PC-9 (cell line): Measurements from ENCODE around the gene TCEA3. TPM values are rescaled to one million over a fixed set of nuclear protein-coding genes. Genes with fewer than 3 reads are reported as not detected.

Source experiments
- BruUV-seq: library from RNA; stranded (reverse); fragments of 400-500 nt; replicated peaks from 2 replicates; lab custom pipeline; 2021; lab: Mats Ljungman, UMichigan
- CTCF ChIA-PET: fragments of 300-600 bp; sonication (Branson Sonifier 250); formaldehyde crosslinking; loops from one replicate; lab custom pipeline; 2022; ENCODE audit warnings: antibody characterized with exemption; lab: Charles Lee
- POLR2A ChIA-PET: fragments of 300-600 bp; sonication (Branson Sonifier 250); formaldehyde crosslinking; loops from one replicate; lab custom pipeline; 2022; ENCODE audit warnings: antibody characterized with exemption; ENCODE audit not compliant: unreplicated experiment; lab: Charles Lee
- DNase-seq, 2 experiments: peaks; one replicate each; pipeline versions ENCODE4 v3.0.0 to v3.0.0-alpha.2; 2015 to 2022; ENCODE audit warnings: mixed read lengths in 1 of 2
- H2AFZ ChIP-seq: fragments of 200-600 bp; sonication (generic); 2 replicates; pipeline ENCODE4 v1.8.1; 2017; ENCODE audit warnings: antibody characterized with exemption
- H3F3A ChIP-seq: fragments of 200-600 bp; sonication (generic); 2 replicates; pipeline ENCODE4 v1.8.1; 2017; ENCODE audit warnings: antibody characterized with exemption, mild to moderate bottlenecking, low read depth; ENCODE audit not compliant: insufficient read depth
- H3K27ac ChIP-seq: fragments of 200-600 bp; sonication (generic); 2 replicates; pipeline ENCODE4 v1.6.1; 2016; ENCODE audit warnings: mixed run types
- H3K27me3 ChIP-seq: fragments of 200-600 bp; sonication (generic); 2 replicates; pipeline ENCODE4 v1.6.1; 2016; ENCODE audit warnings: low read depth, mixed run types; ENCODE audit not compliant: insufficient read depth
- H3K36me3 ChIP-seq: fragments of 200-600 bp; sonication (generic); 2 replicates; pipeline ENCODE4 v1.6.1; 2016; ENCODE audit warnings: low read depth, mixed run types
- H3K4me1 ChIP-seq: fragments of 200-600 bp; sonication (generic); replicated peaks from 2 replicates; pipeline ENCODE4 v1.6.1; 2016; ENCODE audit warnings: mixed run types; ENCODE audit not compliant: insufficient read depth
- H3K4me2 ChIP-seq: fragments of 200-600 bp; sonication (generic); 2 replicates; pipeline ENCODE4 v1.6.1; 2017; ENCODE audit warnings: mixed run types
- H3K4me3 ChIP-seq: fragments of 200-600 bp; sonication (generic); 2 replicates; pipeline ENCODE4 v1.6.1; 2016; ENCODE audit warnings: mixed run types
- H3K79me2 ChIP-seq: fragments of 200-600 bp; sonication (generic); 2 replicates; pipeline ENCODE4 v1.6.1; 2017; ENCODE audit warnings: low read depth, mixed run types
- H3K9me2 ChIP-seq: fragments of 200-600 bp; sonication (generic); 2 replicates; pipeline ENCODE4 v1.8.1; 2017; ENCODE audit warnings: mild to moderate bottlenecking; ENCODE audit not compliant: insufficient read depth
- H3K9me3 ChIP-seq: fragments of 200-600 bp; sonication (generic); 2 replicates; pipeline ENCODE4 v1.8.1; 2016; ENCODE audit warnings: low read depth; ENCODE audit not compliant: insufficient read depth
- H4K20me1 ChIP-seq: fragments of 200-600 bp; sonication (generic); 2 replicates; pipeline ENCODE4 v1.8.1; 2017; ENCODE audit not compliant: insufficient read depth
- EZH2 ChIP-seq: fragments of 200-600 bp; sonication (generic); IDR thresholded peaks from 2 replicates; pipeline ENCODE4 v1.8.0; 2017; ENCODE audit warnings: antibody characterized with exemption, low read depth
- intact Hi-C: fragments of 100-400 bp; cut with micrococcal nuclease; formaldehyde crosslinking; loops from one replicate; pipeline ENCODE4 v1.10.0; 2022; ENCODE audit not compliant: unreplicated experiment
- total RNA-seq: library from RNA; stranded (reverse); gene quantifications from 2 replicates; pipeline ENCODE4 v1.2.3, GENCODE V29; 2021
- TF ChIP-seq, protein P1 (sequence below): fragments of 200-600 bp; sonication (generic); conservative IDR thresholded peaks from 2 replicates; pipeline ENCODE4 v1.6.1; 2017; ENCODE audit warnings: mixed run types, antibody characterized with exemption, mild to moderate bottlenecking, moderate library complexity

Gene TCEA3
- total RNA-seq, 1 experiment from 2014 or later, result 2.7 TPM

GRCh38 chr1:23344987-23345472 lies 79.5 kb downstream of the TCEA3 start:
- intact Hi-C loops, result loop anchor here (1.0 to 2.0 kb wide), 3 partner anchors 23 to 134 kb away; no protein-coding TSS in a partner anchor
- no TSS peak for BruUV-seq

GRCh38 chr1:23344111-23344986 lies 80.2 kb downstream of the TCEA3 start, which contains the start of gene HNRNPR:
TSS of gene HNRNPR (minus strand) at chr1:23344284. CDS start at chr1:23341008, 3,276 bp downstream.
- H3K79me2 ChIP-seq, result peaks cover 47% of the 10 kb centered on the region
- peak within 1 kb of the TSS; percentile 82 for H2AFZ ChIP-seq
- H3K4me3 ChIP-seq, result peak within 1 kb of the TSS; percentile 68
- ChIA-PET POLR2A (interaction anchor here (0.6 to 1.3 kb wide), 15 partner anchors 12 to 746 kb away, joined by 3 to 25 read pairs (median 5); partner anchors contain the start of genes ID3 and ZNF436), CTCF (interaction anchor here (0.5 to 1.1 kb wide), 5 partner anchors 22 to 293 kb away, joined by 5 to 19 read pairs (median 10); no protein-coding TSS in a partner anchor)
- H3K4me2 ChIP-seq, result peak within 1 kb of the TSS; percentile 95
- H3K36me3 ChIP-seq, result peaks cover 6% of the 10 kb centered on the region; the same call in 1 of the 2 replicates
- peaks cover 15% of the 10 kb centered on the region for H3F3A ChIP-seq
- H3K9me3 ChIP-seq, result no peaks in the 10 kb centered on the region
- peaks cover 39% of the 10 kb centered on the region for H3K4me1 ChIP-seq
- H4K20me1 ChIP-seq, result peaks cover 39% of the 10 kb centered on the region
- H3K9me2 ChIP-seq, result no peaks in the 10 kb centered on the region
- H3K27me3 ChIP-seq, result no peaks in the 10 kb centered on the region
- TF ChIP-seq, protein P1, sequence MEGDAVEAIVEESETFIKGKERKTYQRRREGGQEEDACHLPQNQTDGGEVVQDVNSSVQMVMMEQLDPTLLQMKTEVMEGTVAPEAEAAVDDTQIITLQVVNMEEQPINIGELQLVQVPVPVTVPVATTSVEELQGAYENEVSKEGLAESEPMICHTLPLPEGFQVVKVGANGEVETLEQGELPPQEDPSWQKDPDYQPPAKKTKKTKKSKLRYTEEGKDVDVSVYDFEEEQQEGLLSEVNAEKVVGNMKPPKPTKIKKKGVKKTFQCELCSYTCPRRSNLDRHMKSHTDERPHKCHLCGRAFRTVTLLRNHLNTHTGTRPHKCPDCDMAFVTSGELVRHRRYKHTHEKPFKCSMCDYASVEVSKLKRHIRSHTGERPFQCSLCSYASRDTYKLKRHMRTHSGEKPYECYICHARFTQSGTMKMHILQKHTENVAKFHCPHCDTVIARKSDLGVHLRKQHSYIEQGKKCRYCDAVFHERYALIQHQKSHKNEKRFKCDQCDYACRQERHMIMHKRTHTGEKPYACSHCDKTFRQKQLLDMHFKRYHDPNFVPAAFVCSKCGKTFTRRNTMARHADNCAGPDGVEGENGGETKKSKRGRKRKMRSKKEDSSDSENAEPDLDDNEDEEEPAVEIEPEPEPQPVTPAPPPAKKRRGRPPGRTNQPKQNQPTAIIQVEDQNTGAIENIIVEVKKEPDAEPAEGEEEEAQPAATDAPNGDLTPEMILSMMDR, result no peak
- TF ChIP-seq EZH2, result no peak
- peak; percentile 96 to 99 for DNase-seq
- intact Hi-C loops, result loop anchor here (1.0 to 2.0 kb wide), 3 partner anchors 24 to 134 kb away; no protein-coding TSS in a partner anchor
- H3K27ac ChIP-seq, result peak within 1 kb of the TSS; percentile 81
- BruUV-seq, result TSS peak; percentile 89

More at GRCh38 chr1:23344987-23345472, 79.5 kb downstream of the TCEA3 start:
- no peak for DNase-seq
- H3K79me2 ChIP-seq, result peaks cover 40% of the 10 kb centered on the region
- H3K4me2 ChIP-seq, result peak overlapping the region; percentile 81
- peak overlapping the region; percentile 65 for H3K4me3 ChIP-seq
- peaks cover 32% of the 10 kb centered on the region for H4K20me1 ChIP-seq
- peak overlapping the region; percentile 82 for H2AFZ ChIP-seq
- no peaks in the 10 kb centered on the region for H3K9me3 ChIP-seq
- ChIA-PET CTCF (interaction anchor here (0.5 kb wide), 1 partner anchor 140 kb away, joined by 19 read pairs; no protein-coding TSS in a partner anchor), POLR2A (interaction anchor here (0.6 to 1.3 kb wide), 5 partner anchors 11 to 164 kb away, joined by 3 to 25 read pairs (median 7); partner anchors contain the start of gene ZNF436)
- peaks cover 6% of the 10 kb centered on the region; the same call in 1 of the 2 replicates for H3K36me3 ChIP-seq
- H3K27me3 ChIP-seq, result no peaks in the 10 kb centered on the region
- H3K9me2 ChIP-seq, result no peaks in the 10 kb centered on the region
- TF ChIP-seq EZH2, result no peak
- TF ChIP-seq, protein P1, result no peak
- H3F3A ChIP-seq, result peaks cover 15% of the 10 kb centered on the region
- H3K4me1 ChIP-seq, result peaks cover 34% of the 10 kb centered on the region
- peak overlapping the region; percentile 81 for H3K27ac ChIP-seq
